ENCODE data around the gene VENTX. TPM values are rescaled to one million over a fixed set of nuclear protein-coding genes. Genes with fewer than 3 reads are reported as not detected.

The VENTX gene
- total RNA-seq, 1 experiment from 2014 or later, result not detected

DNA sequence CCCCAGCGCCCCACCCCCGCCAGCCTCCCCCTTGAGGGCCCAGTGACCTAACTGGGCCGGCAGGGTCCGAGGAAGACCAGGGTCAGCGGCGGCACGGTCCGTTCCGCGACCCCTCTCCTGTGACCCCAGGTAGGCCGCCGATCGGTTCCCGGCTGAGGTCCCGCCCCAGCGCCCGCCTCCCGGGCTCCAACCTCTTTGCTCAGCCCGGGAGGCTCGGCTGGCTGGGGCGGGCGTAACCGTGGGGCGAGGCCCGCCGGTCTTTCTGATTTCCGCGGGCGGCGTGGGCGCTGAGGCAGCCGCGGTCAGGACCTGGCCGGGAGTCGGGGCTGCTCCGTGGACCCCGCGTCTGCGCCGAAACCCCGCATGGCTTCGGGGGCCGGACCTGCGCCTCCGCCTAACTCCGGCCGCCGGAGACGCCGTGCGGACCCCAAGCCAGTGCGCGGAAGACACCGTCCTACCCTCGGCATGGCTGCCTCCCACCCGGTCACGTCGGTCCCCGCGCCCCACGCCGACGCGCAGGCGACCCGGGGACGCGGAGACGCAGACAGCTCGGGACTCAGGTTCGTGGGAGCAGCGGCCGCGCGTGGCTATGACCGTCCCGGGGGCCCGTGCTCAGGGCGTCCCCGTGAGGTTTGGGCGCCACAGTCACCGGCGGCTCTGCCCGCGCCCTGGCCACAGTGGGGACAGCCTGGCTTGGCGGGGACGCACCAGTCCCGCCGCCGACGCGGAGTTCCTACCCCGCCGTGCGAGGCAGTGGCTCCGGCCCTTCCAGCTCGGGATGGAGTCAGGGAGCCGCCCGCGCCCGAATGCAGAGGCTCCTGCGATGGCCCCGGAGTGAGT, 1.0 kb upstream of the VENTX start:
- no peak for DNase-seq (ENCODE audit: low read depth, low spot score)
- no peaks in the 10 kb centered on the region for H3K36me3 ChIP-seq (ENCODE audit: control insufficient read depth in 1 of 2, insufficient read depth in 2 of 2, low read length in 2 of 2)
- ATAC-seq, result no peak
- no peaks in the 10 kb centered on the region for H3K9me2 ChIP-seq (ENCODE audit: insufficient read depth)
- RAD21 ChIA-PET (ENCODE audit: low non-redundant PET in 1 of 2, low total read pairs in 2 of 2, uncharacterized antibody in 2 of 2, unreplicated experiment in 2 of 2), result no interaction called here
- intact Hi-C loops (cut with micrococcal nuclease), result no loop called here
- H3K9ac ChIP-seq (ENCODE audit: low read length), result no peak overlapping the region
- CTCF ChIA-PET, result no interaction called here
- no peak for TF ChIP-seq EZH2phosphoT487 (IDR thresholded peaks at IDR 0.05; ENCODE audit: borderline replicate concordance)
- no peak for TF ChIP-seq RAD21 (IDR thresholded peaks at IDR 0.05; ENCODE audit: low read depth)
- no peak for TF ChIP-seq EZH2 (IDR thresholded peaks at IDR 0.05)
- no peak for TF ChIP-seq SP1 (IDR thresholded peaks at IDR 0.05; ENCODE audit: low read depth)
- no peak for TF ChIP-seq ZNF274 (IDR thresholded peaks at IDR 0.05; ENCODE audit: low read depth, low read length)
- TF ChIP-seq, protein P1, sequence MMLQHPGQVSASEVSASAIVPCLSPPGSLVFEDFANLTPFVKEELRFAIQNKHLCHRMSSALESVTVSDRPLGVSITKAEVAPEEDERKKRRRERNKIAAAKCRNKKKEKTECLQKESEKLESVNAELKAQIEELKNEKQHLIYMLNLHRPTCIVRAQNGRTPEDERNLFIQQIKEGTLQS (IDR thresholded peaks at IDR 0.05), result no peak
- TF ChIP-seq EGR1 (IDR thresholded peaks at IDR 0.05; ENCODE audit: low read depth), result no peak
- no peak for TF ChIP-seq JUND (IDR thresholded peaks at IDR 0.05)
- no peaks in the 10 kb centered on the region for H3K27me3 ChIP-seq (ENCODE audit: insufficient read depth, low read length)
- no TSS peak for BruUV-seq (replicated peaks)
- H3K9me3 ChIP-seq (ENCODE audit: control insufficient read depth in 1 of 2, insufficient read depth in 1 of 2, low read depth in 1 of 2, low read length in 2 of 2), result no peaks in the 10 kb centered on the region
- H3K79me2 ChIP-seq (ENCODE audit: insufficient read depth, low read length), result no peaks in the 10 kb centered on the region
- H3K4me2 ChIP-seq (ENCODE audit: low read length), result no peak overlapping the region
- H2AFZ ChIP-seq (ENCODE audit: low read depth, low read length, poor library complexity, severe bottlenecking), result no peak overlapping the region
- no peaks in the 10 kb centered on the region for H3K4me1 ChIP-seq (ENCODE audit: control insufficient read depth in 1 of 2, insufficient read depth in 2 of 2, low read length in 2 of 2)
- H3K27ac ChIP-seq (ENCODE audit: low read depth, low read length), result no peak overlapping the region
- H3K4me3 ChIP-seq (replicated peaks in 1 of 2; ENCODE audit: low read depth in 1 of 2, low read length in 2 of 2), result no peak overlapping the region
- H4K20me1 ChIP-seq (ENCODE audit: insufficient read depth), result no peaks in the 10 kb centered on the region
- POLR2A ChIA-PET, result no interaction called here

GRCh38 chr10:133237241-133237587, 441 bp upstream of the VENTX start:
- H3K9me2 ChIP-seq (ENCODE audit: insufficient read depth), result no peaks in the 10 kb centered on the region
- no peak overlapping the region for H3K27ac ChIP-seq (ENCODE audit: low read depth, low read length)
- H3K4me2 ChIP-seq (ENCODE audit: low read length), result no peak overlapping the region
- CTCF ChIA-PET, result no interaction called here
- no peaks in the 10 kb centered on the region for H3K36me3 ChIP-seq (ENCODE audit: control insufficient read depth in 1 of 2, insufficient read depth in 2 of 2, low read length in 2 of 2)
- ATAC-seq, result no peak
- POLR2A ChIA-PET, result no interaction called here
- H3K4me3 ChIP-seq (replicated peaks in 1 of 2; ENCODE audit: low read depth in 1 of 2, low read length in 2 of 2), result no peak overlapping the region
- H3K79me2 ChIP-seq (ENCODE audit: insufficient read depth, low read length), result no peaks in the 10 kb centered on the region
- H3K9me3 ChIP-seq (ENCODE audit: control insufficient read depth in 1 of 2, insufficient read depth in 1 of 2, low read depth in 1 of 2, low read length in 2 of 2), result no peaks in the 10 kb centered on the region
- H3K4me1 ChIP-seq (ENCODE audit: control insufficient read depth in 1 of 2, insufficient read depth in 2 of 2, low read length in 2 of 2), result no peaks in the 10 kb centered on the region
- RAD21 ChIA-PET (ENCODE audit: low non-redundant PET in 1 of 2, low total read pairs in 2 of 2, uncharacterized antibody in 2 of 2, unreplicated experiment in 2 of 2), result no interaction called here
- no peak for DNase-seq (ENCODE audit: low read depth, low spot score)
- H2AFZ ChIP-seq (ENCODE audit: low read depth, low read length, poor library complexity, severe bottlenecking), result no peak overlapping the region
- H3K9ac ChIP-seq (ENCODE audit: low read length), result no peak overlapping the region
- H3K27me3 ChIP-seq (ENCODE audit: insufficient read depth, low read length), result no peaks in the 10 kb centered on the region
- TF ChIP-seq CBX3 (IDR thresholded peaks at IDR 0.05; ENCODE audit: low read depth) (no peak), ZFX (IDR thresholded peaks at IDR 0.05) (no peak), SRF (IDR thresholded peaks at IDR 0.05; ENCODE audit: low read depth) (no peak), FOSL1 (IDR thresholded peaks at IDR 0.05; ENCODE audit: low read depth) (no peak), POLR2A (IDR thresholded peaks at IDR 0.05; ENCODE audit: borderline replicate concordance, extremely low read depth, insufficient read depth, insufficient read length) (no peak), EGR1 (IDR thresholded peaks at IDR 0.05; ENCODE audit: low read depth) (no peak)
- TF ChIP-seq, protein P1 (IDR thresholded peaks at IDR 0.05), result no peak
- intact Hi-C loops (cut with micrococcal nuclease), result no loop called here
- H4K20me1 ChIP-seq (ENCODE audit: insufficient read depth), result no peaks in the 10 kb centered on the region
- BruUV-seq (replicated peaks), result no TSS peak

Measured in HCT116 (cell line).